ENCODE results near the gene NT5M. TPM values are rescaled to one million over a fixed set of nuclear protein-coding genes. Genes with fewer than 3 reads are reported as not detected.

Gene NT5M
- total RNA-seq, 3 donors from 2014 or later, result 1.7 to 4.5 (median 2.2) TPM

DNA sequence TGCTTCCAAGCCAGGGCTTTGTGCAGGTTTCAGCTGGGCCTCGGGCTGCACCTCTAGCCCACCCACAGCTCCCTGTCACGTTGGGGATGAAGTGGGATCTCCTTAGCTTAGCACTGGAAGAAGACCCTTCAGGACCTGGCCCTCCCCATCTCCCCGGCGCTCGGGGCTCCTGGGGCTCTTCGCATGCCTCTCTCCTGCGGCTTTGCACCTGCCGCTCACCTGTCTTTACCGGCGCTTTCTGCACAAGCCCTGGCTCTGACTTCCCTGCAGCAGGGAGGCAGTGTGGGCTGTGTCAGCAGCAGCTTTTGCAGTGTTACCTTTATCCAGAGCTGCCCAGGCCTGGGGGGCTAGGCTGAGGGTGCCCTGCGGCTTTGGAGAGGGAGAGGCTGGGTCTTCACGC is 52.3 kb downstream of the NT5M start:
- DNase-seq (no peak), ATAC-seq (no peak)
- Histone ChIP-seq H3K4me3 (no peak overlapping the region), H3K36me3 (ENCODE audit: low read depth) (no peaks in the 10 kb centered on the region), H3K9me3 (no peaks in the 10 kb centered on the region), H3K4me1 (ENCODE audit: low read depth) (no peaks in the 10 kb centered on the region)
- TF ChIP-seq, protein P1, sequence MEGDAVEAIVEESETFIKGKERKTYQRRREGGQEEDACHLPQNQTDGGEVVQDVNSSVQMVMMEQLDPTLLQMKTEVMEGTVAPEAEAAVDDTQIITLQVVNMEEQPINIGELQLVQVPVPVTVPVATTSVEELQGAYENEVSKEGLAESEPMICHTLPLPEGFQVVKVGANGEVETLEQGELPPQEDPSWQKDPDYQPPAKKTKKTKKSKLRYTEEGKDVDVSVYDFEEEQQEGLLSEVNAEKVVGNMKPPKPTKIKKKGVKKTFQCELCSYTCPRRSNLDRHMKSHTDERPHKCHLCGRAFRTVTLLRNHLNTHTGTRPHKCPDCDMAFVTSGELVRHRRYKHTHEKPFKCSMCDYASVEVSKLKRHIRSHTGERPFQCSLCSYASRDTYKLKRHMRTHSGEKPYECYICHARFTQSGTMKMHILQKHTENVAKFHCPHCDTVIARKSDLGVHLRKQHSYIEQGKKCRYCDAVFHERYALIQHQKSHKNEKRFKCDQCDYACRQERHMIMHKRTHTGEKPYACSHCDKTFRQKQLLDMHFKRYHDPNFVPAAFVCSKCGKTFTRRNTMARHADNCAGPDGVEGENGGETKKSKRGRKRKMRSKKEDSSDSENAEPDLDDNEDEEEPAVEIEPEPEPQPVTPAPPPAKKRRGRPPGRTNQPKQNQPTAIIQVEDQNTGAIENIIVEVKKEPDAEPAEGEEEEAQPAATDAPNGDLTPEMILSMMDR (IDR thresholded peaks at IDR 0.05), result no peak
- intact Hi-C loops (cut with DNase I, micrococcal nuclease), result loop anchor here in 1 of 2 donors (5.0 kb wide), 1 partner anchor 287 kb away; no protein-coding TSS in a partner anchor

DNA sequence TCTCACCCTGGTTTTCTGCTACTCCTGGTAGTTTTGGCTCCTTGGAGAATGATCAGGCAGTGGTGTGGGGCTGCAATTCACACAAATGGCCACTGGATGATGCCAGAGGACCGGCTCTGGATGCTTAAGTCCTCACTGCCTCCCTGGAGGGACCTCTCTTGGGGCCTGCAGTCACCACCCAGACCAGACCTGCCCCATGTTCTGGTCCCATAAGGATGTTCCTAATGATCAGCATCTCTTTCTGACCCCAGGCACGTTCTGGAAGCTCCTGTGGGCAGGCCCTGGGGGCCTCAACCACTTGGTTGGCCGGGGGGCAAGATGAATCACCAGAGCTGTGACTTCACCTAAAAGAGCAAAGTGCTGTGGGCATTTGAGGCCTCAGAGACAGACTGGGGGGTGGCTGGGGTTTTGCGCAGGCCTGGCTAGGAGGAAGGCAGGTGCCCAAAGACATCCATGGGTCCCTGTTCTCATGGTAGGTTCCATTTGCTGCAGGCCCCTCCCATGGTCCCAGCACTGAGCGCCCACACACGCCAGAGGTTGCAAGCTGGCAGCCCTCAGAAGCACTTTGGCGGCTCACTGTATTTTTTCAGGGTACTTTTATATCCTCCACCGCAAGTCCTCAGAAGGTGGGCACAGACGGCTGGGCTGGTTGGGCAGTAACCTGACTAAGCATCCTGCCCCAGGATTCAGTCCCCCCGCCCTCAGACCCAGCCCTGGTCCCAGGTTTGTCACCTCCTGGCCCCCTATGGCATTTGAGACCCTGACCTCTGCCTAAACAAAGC is 53.2 kb downstream of the NT5M start:
- peak in 2 of 3 donors; percentile 82 to 84 for DNase-seq
- TF ChIP-seq, protein P1 (IDR thresholded peaks at IDR 0.05), result peak; percentile 97
- H3K36me3 ChIP-seq (ENCODE audit: low read depth), result no peaks in the 10 kb centered on the region
- H3K9me3 ChIP-seq, result no peaks in the 10 kb centered on the region
- no peak overlapping the region for H3K4me3 ChIP-seq
- ATAC-seq, result peak; percentile 91
- intact Hi-C loops (cut with DNase I, micrococcal nuclease), result loop anchor here in 1 of 2 donors (5.0 kb wide), 1 partner anchor 286 kb away; no protein-coding TSS in a partner anchor
- no peaks in the 10 kb centered on the region for H3K4me1 ChIP-seq (ENCODE audit: low read depth)

DNA sequence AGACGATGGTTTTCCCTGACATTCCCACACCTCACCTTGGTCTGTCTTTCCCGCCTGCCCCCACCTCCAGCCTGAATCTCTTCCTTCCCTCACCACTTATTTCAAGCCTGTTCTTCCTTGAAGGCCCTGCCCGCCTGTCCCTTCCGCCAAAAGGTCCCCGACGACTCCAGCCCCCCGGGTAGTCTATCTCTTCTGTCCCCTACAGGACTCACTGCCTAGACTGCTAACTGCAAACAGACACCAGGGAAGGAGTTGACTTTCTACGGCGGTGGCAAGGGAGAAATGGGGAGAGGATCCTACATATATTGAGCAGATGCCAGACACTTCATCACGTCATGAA is 53.7 kb downstream of the NT5M start:
- H3K4me1 ChIP-seq (ENCODE audit: low read depth), result no peaks in the 10 kb centered on the region
- no peaks in the 10 kb centered on the region for H3K9me3 ChIP-seq
- no peak for ATAC-seq
- no peak for DNase-seq
- TF ChIP-seq, protein P1 (IDR thresholded peaks at IDR 0.05), result no peak
- no peak overlapping the region for H3K4me3 ChIP-seq
- no peaks in the 10 kb centered on the region for H3K36me3 ChIP-seq (ENCODE audit: low read depth)
- intact Hi-C loops (cut with DNase I, micrococcal nuclease), result loop anchor here in 1 of 2 donors (5.0 kb wide), 1 partner anchor 285 kb away; no protein-coding TSS in a partner anchor

DNA sequence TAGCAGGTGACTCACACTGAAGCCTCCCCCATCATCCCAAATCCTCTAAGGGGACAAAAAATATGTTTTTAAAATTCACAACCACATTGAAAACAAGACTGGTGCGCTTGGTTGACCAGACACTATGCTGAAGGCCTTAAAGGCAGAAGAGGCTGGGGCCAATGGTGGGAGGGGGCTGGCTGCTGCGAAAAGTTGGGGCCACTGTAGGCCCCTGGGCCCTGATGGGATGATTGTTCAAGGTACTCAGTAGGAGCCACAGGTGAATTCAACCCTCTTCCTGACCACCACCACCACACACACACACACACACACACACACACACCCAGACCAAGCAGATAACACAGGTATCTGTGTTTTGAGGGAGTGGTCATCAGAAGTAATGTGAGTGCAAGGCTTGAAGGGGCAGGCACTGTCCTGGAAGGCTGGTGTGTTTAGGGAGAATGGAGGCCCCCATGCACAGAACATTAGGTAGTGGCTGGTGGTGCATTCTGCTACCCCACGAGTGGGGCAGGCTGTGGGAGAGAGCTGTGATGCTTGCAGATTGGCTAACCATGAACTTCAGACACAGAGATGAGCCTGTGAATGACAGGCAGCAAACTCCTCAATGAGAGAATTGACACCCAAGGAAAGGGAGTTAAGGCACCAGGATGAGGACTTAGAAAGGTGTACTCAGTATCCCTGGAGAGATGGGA is 55.0 kb downstream of the NT5M start:
- Histone ChIP-seq H3K36me3 (ENCODE audit: low read depth) (no peaks in the 10 kb centered on the region), H3K9me3 (no peaks in the 10 kb centered on the region), H3K4me3 (no peak overlapping the region), H3K4me1 (ENCODE audit: low read depth) (no peaks in the 10 kb centered on the region)
- TF ChIP-seq, protein P1 (IDR thresholded peaks at IDR 0.05), result no peak
- DNase-seq (no peak), ATAC-seq (no peak)
- intact Hi-C loops (cut with DNase I, micrococcal nuclease), result loop anchor here in 1 of 2 donors (5.0 kb wide), 1 partner anchor 284 kb away; no protein-coding TSS in a partner anchor

DNA sequence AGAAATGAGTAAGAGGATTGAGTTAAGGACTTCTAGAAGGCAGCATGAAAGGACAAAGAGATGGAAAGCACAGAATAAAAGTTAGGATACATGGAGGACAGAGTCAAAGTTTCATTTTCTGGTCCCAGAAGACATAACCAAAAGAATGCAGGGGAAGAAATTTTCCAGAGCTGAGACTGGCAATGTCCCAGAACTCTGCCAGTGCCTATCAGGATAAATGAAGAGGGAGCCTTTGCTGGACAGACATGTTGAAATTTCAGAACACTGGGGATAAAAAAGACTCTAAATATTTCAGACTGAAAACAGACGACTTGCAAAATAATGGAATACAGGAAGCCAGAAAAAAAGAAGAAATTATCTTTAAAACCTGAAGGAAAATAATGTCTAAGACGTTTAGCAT is 55.7 kb downstream of the NT5M start:
- intact Hi-C loops (cut with DNase I, micrococcal nuclease), result loop anchor here in 1 of 2 donors (5.0 kb wide), 1 partner anchor 283 kb away; no protein-coding TSS in a partner anchor
- Histone ChIP-seq H3K4me1 (ENCODE audit: low read depth) (no peaks in the 10 kb centered on the region), H3K36me3 (ENCODE audit: low read depth) (no peaks in the 10 kb centered on the region), H3K9me3 (no peaks in the 10 kb centered on the region), H3K4me3 (no peak overlapping the region)
- no peak for DNase-seq
- ATAC-seq, result no peak
- TF ChIP-seq, protein P1 (IDR thresholded peaks at IDR 0.05), result no peak

Data from mucosa of descending colon (tissue), 3 donors.